ENCODE data around the gene DMTF1.
A peak's percentile ranks its signal among the peaks of the same experiment; 100 is the strongest.
"Not testable (repeated sequence)": the region's sequence is repeated elsewhere in the genome, so short reads cannot be mapped to it uniquely, and the experiment has no call there.

The DMTF1 gene

DNA sequence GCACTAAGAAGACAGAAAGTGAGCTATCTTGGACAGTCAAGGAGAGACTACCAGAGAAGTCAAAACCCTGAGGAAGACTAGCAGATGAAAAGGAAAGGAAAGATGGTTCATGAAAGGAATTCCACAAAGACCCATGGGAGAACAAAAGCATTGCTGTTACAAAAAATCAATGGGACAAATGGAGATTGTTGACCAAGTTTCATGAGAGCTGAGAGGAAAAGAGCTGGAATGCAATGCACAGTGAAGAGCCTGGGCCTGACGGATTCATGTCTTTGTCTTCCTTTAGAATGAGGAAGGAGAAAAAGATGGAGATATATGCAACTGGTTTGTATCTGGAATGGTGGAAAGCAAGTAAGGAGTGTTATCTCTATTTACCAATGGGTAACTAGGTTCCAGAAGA lies 50.0 kb downstream of the DMTF1 start:
- no peak for DNase-seq

DNA sequence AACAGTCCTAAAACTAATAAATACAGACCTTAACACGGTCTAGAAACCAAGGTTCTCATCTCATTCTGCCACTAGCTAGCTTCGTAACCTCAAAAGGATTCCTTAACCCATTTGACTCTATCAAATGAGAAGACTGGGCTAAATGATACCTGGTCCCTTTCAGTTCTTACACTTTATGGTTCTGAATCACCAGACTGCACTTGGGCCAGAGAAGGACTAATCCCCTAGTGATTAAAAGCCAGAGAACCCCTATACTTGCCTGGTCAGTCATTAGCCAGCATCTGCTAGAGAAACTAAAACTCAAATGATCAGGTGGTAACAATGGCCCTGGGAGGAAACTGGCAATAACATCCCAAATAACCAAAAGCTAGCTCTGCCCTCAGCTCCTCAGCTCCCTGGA lies 50.5 kb downstream of the DMTF1 start:
- no peak for DNase-seq

DNA sequence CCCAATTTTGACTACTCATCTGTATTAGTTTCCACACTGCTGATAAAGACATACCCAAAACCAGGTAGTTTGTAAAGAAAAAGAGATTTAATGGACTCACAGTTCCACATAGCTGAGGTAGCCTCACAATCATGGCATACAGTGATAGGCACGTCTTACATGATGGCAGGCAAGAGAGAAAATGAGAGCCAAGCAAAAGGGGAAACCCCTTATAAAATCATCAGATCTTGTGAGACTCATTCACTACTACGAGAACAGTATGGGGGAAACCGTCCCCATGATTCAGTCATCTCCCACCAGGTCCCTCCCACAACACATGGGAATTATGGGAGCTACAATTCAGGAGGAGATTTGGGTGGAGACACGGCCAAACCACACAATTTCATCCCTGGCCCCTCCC lies 51.7 kb downstream of the DMTF1 start:
- DNase-seq: not testable (repeated sequence)

DNA sequence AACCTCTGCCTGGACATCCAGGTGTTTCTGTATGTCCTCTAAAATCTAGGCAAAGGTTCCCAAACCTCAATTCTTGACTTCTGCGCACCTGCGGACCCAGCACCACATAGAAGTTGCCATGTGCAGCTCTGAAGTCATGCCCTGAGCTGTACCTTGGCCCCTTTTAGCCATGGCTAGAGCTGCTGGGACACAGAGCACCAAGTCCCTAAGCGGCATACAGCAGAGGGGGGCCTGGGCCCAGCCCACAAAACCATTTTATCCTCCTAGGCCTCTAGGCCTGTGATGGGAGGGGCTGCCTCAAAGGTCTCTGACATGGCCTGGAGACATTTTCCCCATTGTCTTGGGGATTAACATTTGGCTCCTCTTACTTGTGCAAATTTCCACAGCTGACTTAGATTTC lies 52.7 kb downstream of the DMTF1 start:
- no peak for DNase-seq

DNA sequence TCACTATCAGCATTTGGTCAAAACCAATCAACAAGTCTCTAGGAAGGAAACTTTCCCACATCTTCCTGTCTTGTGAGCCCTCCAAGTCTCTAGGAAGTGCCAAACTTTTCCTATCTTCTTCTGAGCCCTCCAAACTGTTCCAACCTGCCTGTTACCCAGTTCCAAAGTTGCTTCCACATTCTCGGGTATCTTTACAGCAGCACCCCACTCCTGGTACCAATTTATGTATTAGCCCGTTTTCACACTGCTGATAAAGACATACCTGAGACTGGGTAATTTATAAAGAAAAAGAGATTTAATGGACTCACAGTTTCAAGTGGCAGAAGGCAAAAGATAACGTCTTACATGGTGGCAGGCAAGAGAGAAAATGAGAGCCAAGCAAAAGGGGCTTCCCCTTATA lies 53.4 kb downstream of the DMTF1 start:
- DNase-seq: not testable (repeated sequence)

DNA sequence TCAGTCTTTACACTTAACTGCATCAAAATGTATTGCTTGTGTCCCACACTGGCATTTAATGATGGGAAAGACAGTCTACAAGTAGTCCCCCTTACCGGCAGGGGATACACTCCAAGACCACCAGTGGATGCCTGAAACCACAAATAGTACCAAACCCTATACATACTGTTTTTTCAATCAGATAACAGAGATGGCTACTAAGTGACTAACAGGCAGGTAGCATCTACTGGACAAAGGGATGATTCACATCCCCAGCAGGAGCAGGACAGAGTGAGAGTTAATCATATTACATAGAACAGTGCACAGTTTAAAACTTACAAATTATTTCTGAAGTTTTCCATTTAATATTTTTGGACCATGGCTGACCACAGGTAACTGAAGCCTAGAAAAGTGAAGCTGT lies 54.1 kb downstream of the DMTF1 start:
- DNase-seq: no peak

DNA sequence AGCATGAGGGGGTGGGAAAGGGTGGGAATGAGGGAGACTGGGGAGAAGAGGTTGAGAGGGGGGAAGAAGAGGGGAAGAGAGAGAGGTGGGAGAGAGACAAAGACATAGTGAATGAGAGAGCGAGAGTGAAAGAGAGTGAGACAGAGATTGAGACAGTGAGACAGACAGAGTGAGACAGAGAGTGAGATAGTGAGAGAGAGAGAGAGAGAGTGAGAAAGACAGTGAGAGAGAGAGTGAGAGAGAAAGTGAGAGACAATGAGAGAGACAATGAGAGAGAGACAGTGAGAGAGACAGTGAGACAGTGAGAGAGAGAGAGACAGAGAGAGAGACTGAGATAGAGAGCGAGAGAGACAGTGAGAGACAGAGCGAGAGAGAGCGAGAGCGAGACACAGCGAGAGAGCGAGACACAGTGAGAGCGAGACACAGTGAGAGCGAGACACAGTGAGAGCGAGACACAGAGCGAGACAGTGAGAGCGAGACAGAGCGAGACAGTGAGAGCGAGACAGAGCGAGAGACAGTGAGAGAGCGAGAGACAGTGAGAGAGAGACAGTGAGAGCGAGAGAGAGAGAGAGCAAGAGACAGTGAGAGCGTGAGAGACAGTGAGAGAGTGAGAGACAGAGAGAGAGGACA lies 57.2 kb downstream of the DMTF1 start:
- no peak for DNase-seq

DNA sequence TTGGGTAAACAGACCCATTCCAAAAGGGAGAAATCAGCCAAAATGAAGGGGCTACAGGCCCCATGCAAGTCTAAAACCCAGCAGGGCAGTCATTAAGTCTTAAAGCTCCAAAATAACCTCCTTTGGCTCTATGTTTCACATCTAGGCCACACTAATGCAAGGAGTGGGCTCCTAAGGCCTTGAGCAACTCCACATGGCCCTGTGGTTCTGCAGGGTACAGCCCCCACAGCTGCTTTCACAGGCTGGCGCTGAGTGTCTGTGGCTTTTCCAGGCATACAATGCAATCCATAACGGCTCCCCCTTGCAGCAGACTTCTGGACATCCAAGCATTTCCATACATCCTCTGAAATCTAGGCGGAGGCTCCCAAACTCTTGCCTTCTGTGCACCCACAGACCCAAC lies 58.3 kb downstream of the DMTF1 start:
- no peak for DNase-seq

DNA sequence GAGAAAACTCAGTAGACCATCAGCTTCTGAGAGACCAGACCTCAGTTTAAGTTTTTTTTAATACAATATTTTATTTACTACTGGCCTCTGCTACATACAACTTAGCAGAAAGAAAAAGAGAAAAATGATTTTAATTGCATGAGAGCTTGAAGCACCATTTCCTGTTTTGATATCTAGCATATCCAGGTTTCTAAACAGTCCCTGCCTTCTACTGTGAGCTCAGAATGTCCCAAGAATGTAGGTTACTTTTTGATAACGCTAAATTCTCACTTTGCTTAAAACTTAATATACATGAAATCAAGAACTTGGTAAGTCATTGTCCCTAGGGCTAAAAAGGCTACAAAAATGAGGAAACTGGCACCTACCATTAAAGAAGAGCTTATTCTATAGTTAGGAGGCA lies 60.2 kb downstream of the DMTF1 start:
- no peak for DNase-seq

DNA sequence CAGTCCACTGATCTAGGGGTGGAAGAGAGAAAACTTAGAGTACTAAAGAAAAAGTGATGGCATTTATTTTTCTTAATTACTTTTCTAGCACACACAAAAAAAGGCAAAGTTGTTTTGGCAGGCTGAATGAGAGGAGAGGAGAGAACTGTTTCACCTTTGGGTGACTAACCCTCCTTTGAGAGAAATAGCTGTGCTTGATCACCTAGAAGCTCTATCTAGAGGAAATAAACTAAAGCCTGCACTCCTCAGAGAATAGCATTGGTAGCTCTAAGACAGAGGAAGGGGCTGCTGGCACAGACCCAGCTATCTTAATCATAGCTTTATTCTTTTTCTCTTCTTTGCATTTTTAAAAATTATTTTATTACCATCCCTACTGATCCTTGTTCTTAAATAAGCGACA lies 61.0 kb downstream of the DMTF1 start:
- DNase-seq: no peak

DNA sequence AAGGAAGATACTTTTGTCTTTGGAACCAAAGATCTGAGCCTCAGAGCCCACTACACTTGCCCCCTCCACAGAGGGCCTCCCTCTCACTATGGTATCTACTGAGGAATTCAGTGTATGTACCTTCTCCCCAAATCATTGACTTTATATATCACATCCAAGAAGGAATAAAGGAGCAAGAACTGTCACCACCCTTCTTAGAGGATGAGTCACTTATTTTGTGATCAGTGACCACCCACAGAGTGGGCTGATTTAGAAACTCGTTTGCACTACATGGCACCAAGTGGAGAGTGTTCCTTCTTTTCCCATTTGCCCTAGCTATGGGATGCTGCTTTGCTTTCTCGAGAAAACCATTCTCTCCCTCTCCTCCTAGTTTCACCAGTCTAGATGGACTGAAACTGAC lies 61.6 kb downstream of the DMTF1 start:
- DNase-seq: no peak

DNA sequence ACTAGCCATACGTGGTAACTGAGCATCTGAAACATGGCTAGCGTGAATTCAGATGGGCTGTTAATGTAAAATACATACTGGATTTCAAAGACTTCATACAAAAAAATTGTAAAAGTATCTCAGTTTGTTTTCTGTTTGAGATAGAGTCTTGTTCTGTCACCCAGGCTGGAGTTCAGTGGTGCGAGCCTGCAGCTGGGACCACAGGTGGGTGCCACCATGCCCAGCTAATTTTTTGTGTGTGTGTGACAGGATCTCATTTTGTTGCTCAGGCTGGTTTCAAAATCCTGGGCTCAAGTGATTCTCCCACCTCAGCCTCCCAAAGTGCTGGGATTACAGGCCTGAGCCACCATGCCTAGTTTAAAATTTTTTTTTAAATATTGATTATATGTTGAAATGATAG lies 62.8 kb downstream of the DMTF1 start:
- no peak for DNase-seq

DNA sequence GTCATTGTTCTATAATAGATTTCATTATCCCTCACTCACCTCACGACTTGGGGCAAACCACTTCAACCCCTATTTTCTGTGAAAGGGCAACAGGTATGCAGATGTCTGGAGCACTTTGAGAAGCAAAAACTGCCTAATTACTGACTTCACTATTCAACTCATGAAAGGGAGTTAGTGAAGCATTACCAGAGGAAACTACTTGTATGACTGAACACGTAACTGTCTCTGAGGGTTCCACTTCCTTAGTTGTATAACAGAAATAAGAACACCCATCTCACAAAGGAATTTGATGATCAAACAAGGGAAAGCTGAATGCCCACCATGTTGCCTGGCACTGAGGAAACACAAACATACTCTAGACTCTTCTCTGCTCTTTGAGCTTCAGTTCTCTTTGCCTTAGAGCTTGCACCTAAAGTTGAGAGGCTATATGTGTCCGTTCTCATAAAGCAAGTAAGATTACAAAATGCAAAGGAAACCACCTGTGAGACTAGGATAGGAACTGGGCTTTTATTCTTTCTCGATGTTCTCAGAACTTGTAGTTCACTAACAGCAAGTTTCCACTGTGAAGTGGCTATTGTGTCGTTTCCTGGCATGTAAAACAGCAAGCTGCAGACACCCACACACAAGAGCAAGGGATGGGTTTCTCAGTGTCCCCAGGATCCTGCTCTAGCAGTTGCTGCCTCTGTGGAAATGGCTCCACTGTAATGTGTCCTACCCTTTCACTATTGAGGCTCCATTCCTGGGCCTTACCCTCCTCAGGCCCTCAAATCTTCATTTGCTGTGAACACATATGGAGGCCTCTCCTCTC lies 64.7 kb downstream of the DMTF1 start:
- DNase-seq: no peak

DNA sequence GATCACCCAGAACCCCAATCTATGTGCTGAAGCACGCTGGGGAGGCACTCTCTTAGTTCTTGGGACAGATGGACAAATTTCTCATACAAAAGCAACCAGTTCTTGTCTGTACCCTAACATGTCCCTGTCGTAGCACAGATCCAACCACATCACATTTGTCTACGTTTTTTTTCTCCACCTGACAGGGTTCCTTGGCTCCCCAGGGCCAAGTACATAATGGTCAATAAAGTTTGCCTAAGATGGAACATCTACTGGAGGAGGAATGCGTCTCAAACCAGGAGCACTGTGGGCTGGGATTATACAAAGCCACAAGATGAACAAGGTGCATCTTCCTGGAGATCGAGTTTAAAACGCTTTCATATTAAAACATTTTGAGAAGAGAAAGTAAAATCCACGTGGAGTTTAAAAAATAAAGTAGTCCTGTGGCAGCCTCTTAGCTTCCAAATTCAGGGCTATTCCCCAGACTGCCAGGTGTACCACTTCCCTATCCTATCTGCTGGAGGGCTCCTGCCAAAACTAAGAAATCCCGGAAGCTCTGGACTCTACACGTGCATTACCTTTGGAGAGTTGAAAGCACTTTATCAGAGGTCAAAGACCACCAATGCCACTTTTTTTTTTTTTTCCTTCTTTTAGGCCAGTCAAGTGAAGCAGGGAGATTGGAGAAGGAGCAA lies 65.9 kb downstream of the DMTF1 start:
- DNase-seq: no peak

DNA sequence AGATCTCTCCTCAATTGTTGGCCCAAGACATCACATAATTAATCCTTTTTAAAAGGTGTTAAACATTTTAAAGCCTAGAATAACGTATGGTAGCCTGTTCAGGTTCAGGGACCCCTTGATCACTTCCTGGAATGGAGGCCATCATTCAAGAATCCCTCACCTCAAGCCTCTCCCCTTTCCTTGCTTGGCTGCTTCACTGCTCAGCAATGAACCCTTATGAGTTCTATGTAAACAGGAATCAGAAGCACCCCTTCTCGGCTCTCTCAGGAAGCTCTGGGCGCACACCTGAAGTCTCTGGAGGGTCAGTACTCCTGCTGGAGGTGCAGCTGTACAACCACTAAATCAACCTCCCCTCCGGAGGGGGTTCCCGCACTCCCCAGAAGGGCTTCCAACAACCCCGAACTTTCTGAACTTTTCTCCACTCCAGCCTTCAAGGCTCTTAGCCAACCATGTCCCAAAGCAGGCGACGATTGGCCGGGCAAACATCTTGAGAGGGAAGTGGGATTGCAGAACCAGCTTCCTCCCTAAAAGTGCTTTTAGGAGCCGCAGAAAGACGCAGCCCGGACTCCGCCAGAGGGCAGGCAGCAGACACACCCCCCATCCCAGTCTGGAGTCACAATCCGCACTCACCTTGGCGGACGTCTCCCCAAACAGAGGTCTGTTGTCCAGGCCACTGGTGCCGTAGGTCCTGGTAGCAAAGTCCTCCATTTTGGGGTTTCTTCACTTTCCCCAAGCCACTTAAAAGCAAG lies 66.7 kb downstream of the DMTF1 start:
- DNase-seq: peak; percentile 35

DNA sequence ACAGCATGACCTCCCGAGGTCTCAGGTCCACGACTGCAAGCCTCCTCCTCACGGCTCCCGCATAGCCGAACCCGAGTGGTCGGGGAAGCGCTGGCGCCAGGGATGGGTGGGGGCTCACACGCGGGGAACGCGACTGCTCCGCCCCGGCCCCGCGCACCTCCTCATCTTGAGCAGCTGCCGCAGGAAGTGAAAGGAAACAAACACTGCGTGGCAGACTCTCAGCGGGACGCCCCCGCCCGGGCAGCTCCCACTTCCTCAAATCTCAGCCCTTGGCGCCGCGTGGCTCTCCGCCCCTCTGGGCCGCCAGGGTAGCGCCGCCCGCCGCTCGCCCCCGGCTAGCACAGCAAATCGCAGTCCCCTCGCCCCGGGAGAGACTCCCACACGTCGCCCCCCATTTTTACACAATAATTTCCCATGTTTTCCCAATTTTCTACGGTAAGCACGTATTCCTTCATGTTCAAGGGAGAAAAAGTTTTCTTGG lies 67.3 kb downstream of the DMTF1 start, which contains the start of gene TMEM243:
TSS of gene TMEM243 (minus strand) at position 188 of the 481 bp plus-strand sequence. CDS start 229 bp downstream, outside the sequence.
- peak; percentile 50 for DNase-seq

DNA sequence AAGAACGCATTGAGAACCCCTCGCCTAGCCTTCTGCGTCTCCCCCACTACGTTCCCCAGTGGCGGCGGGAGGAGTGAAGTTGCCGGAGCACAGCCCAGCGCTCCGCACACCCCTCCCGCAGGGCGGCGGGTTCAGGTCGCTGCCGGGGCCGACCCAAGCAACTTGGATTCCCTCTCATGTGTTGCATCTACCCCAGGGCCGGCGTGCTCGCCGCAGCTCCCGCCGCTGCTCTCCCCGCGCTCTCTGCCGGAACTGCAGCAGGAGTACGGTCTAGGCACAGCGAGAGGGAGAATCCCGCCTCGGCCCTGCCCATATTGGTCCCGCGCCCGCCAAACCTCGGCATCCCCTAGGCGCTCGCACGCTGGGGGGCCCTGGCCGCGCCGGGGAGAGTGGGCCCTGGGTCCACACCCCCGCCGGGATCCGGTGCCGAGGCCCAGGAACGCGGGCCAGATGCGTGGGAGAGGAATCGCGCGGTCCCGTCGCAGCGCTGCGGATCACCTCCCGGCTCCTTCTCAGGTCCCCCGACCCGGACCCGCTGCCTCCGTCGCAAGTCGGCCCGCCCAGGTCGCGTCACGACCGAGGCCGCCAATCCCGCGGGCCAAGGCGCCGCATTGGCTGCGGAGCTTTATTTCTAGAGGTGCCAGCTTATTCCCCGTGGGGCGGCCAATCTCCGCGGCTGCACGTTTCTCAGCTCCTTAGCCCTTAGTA lies 67.9 kb downstream of the DMTF1 start:
- DNase-seq: peak; percentile 64

DNA sequence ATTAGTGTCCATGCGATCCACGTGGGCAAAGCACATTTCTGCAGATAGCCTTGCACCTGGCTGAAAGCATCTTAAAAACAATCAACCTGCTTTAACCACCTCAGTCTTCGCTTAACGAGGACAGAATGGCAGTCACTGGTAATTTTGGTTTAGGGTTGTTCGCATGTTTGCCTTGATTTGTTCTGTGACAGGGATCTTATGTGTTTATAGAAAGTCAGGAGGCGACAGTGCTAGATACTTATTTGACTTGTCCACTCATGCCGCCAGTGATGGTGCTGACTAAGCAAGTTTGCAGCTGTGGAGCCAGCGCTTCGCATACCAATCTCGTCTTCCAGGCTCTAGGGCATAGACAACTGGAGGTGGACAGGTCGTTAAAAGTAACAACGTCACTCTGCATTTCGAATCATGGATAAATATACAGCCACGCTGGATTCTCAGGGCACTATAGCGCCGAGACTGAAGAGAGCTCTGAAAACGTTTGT lies 68.5 kb downstream of the DMTF1 start:
- no peak for DNase-seq

DNA sequence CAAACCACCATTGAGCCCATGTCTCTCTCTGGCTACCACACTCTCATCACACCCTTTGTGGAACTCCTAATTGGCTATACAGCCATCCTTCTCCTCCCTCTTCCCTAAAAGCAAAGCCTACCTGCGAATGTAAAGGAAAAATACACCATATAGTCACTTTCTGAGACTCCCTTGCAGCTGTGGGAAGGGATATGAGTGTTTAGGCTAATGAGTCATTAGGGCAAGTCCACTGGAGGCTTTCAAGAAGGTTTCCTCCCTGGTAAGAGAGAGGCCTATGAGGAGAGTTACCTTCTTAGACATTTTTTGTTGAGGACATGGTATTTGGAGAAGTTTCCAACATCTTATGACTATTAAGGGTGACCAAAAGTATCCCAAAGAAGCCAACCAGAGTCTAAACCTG lies 71.4 kb downstream of the DMTF1 start:
- peak; percentile 56 for DNase-seq

DNA sequence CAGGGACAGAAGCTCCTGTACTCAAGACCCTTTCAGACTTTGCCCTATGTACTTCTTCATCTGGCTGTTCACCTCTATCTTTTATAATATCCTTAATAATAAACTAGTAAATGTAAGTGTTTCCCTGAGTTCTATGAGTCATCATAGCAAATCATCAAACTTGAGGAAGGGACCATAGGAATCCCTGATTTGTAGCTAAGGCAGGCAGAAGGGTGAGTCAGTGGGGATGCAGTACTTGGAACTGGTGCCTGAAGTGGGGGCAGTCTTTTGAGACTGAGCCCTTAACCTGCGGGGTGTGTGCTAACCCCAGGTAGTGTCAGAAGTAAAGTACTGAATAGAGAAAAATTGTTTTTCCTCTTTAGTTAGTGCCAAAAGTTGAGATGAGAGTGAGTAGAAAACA lies 73.4 kb downstream of the DMTF1 start:
- DNase-seq: peak; percentile 48

DNA sequence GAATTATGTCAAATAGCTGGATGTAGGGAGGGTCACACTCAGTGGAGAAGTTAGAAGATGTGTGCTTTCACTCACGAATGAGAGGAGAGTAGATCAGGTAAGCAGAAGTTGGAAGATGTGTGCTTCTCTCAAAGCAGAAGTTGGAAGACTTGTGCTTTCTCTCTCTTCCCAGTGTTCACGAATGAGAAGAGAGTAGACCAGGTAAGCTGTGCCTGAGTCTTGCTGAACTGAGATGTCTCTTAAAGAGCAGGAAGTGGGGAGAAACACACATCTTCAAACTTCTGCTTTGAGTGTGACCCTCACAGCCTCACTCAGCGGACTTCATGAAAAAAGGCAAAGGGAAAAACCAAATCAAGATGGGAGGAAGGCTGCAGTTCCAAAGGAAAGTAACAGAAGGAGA lies 74.2 kb downstream of the DMTF1 start:
- DNase-seq: no peak

DNA sequence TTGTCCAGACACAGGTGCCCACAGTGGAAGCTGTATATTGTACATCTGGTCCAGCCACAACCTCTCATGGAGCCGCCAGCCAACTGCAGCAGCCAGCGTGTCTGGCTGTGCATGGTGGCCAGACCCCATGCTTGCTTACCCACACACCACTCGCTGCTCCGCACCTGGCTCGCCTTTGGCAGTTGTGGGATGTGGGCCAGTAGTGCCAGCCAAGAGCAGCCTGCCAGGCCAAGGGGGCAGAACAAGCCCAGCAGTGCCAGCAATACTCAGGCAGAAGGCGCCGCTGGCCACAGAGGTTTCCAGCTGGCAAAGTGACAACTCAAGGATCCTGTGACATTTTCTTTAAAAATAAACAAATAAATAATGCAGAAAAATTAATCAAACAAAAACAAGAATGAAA lies 79.0 kb downstream of the DMTF1 start:
- no peak for DNase-seq
